Mesenchymal stem cell (in vitro differentiated cells and primary cell): ENCODE data around the gene POLRMT.

ENCODE experiments used
- DNase-seq: peaks from one replicate; pipeline ENCODE4 v3.0.0-alpha.2; 2013
- H2AFZ ChIP-seq: one replicate; pipeline ENCODE4 v1.6.1; 2013; ENCODE audit warnings: low read depth, mild to moderate bottlenecking, control low read depth, inconsistent platforms, low read length, moderate library complexity
- H2AK5ac ChIP-seq: 2 replicates; pipeline ENCODE4 v1.6.1; 2013; ENCODE audit warnings: low read length, moderate library complexity, mild to moderate bottlenecking, inconsistent platforms; ENCODE audit not compliant: severe bottlenecking
- H2BK120ac ChIP-seq: one replicate; pipeline ENCODE4 v1.6.1; 2013; ENCODE audit warnings: low read depth, mild to moderate bottlenecking, inconsistent platforms, low read length, moderate library complexity
- H2BK12ac ChIP-seq, 2 experiments: one replicate each; pipeline ENCODE4 v1.6.1; 2013; ENCODE audit warnings: inconsistent platforms in 2 of 2, low read length in 2 of 2, mild to moderate bottlenecking in 2 of 2, moderate library complexity in 2 of 2, control low read depth in 1 of 2
- H2BK15ac ChIP-seq: one replicate; pipeline ENCODE4 v1.6.1; 2013; ENCODE audit warnings: mild to moderate bottlenecking, low read depth, inconsistent platforms; ENCODE audit not compliant: poor library complexity, severe bottlenecking
- H2BK5ac ChIP-seq: 2 replicates; pipeline ENCODE4 v1.6.1; 2013; ENCODE audit warnings: low read depth, mild to moderate bottlenecking, low read length, control low read depth, inconsistent platforms; ENCODE audit not compliant: poor library complexity, severe bottlenecking
- H3K14ac ChIP-seq, 2 experiments: one replicate each; pipeline ENCODE4 v1.6.1; 2013; ENCODE audit warnings: inconsistent platforms in 2 of 2, low read length in 2 of 2, control low read depth in 1 of 2, mild to moderate bottlenecking in 1 of 2, moderate library complexity in 1 of 2
- H3K18ac ChIP-seq, 2 experiments: one replicate each; pipeline ENCODE4 v1.6.1; 2013; ENCODE audit warnings: inconsistent platforms in 2 of 2, low read length in 2 of 2, control low read depth in 1 of 2, low read depth in 1 of 2, mild to moderate bottlenecking in 1 of 2
- H3K23ac ChIP-seq, 2 experiments: one replicate each; pipeline ENCODE4 v1.6.1; 2013; ENCODE audit warnings: inconsistent platforms in 2 of 2, low read length in 2 of 2, mild to moderate bottlenecking in 2 of 2, moderate library complexity in 2 of 2, control low read depth in 1 of 2
- H3K27ac ChIP-seq: 2 replicates; pipeline ENCODE4 v1.5.1; 2013; ENCODE audit warnings: mild to moderate bottlenecking, moderate library complexity, low read length, control low read depth, inconsistent platforms; ENCODE audit not compliant: poor library complexity, severe bottlenecking
- H3K27me3 ChIP-seq, 2 experiments: 2 replicates each; pipeline versions ENCODE4 v1.6.1 to v1.7.0; 2013; ENCODE audit warnings: low read length in 2 of 2, mild to moderate bottlenecking in 2 of 2, moderate library complexity in 2 of 2, control low read depth in 1 of 2, inconsistent platforms in 1 of 2; ENCODE audit not compliant: control insufficient read depth in 1 of 2, insufficient read depth in 1 of 2
- H3K36me3 ChIP-seq, 2 experiments: 2 replicates each; pipeline versions ENCODE4 v1.6.1 to v1.7.0; 2013; ENCODE audit warnings: low read length in 2 of 2, control low read depth in 1 of 2, inconsistent platforms in 1 of 2, low read depth in 1 of 2, mild to moderate bottlenecking in 1 of 2; ENCODE audit not compliant: insufficient read depth in 2 of 2, control insufficient read depth in 1 of 2
- H3K4ac ChIP-seq, 2 experiments: one replicate each; pipeline ENCODE4 v1.6.1; 2013; ENCODE audit warnings: inconsistent platforms in 2 of 2, low read length in 2 of 2, mild to moderate bottlenecking in 2 of 2, moderate library complexity in 2 of 2, control low read depth in 1 of 2, low read depth in 1 of 2
- H3K4me1 ChIP-seq: 2 replicates; pipeline ENCODE4 v1.6.1; 2013; ENCODE audit warnings: low read depth, low read length, control low read depth; ENCODE audit not compliant: control insufficient read depth, insufficient read depth
- H3K4me2 ChIP-seq: 2 replicates; pipeline ENCODE4 v1.6.1; 2013; ENCODE audit warnings: low read length, mild to moderate bottlenecking, inconsistent platforms; ENCODE audit not compliant: poor library complexity, severe bottlenecking
- H3K4me3 ChIP-seq, 2 experiments: 2 replicates each; pipeline versions ENCODE4 v1.5.1 to v1.7.0; 2013; ENCODE audit warnings: low read length in 2 of 2, mild to moderate bottlenecking in 2 of 2, control low read depth in 1 of 2, low read depth in 1 of 2; ENCODE audit not compliant: insufficient read depth in 1 of 2
- H3K79me1 ChIP-seq: replicated peaks from 2 replicates; pipeline ENCODE4 v1.6.1; 2013; ENCODE audit warnings: mild to moderate bottlenecking, control low read depth, low read length, inconsistent platforms; ENCODE audit not compliant: poor library complexity, severe bottlenecking
- H3K9ac ChIP-seq: 2 replicates; pipeline ENCODE4 v1.7.0; 2013; ENCODE audit warnings: mild to moderate bottlenecking, low read length, moderate library complexity
- H3K9me3 ChIP-seq: 2 replicates; pipeline ENCODE4 v1.7.0; 2013; ENCODE audit warnings: mild to moderate bottlenecking, low read length; ENCODE audit not compliant: control insufficient read depth
- H4K8ac ChIP-seq: one replicate; pipeline ENCODE4 v1.6.1; 2013; ENCODE audit warnings: inconsistent platforms, mild to moderate bottlenecking, low read length, moderate library complexity
- H4K91ac ChIP-seq: one replicate; pipeline ENCODE4 v1.6.1; 2013; ENCODE audit warnings: mild to moderate bottlenecking, low read length, inconsistent platforms
- WGBS: methylation state at CpG from one replicate; pipeline ENCODE4 v1.1.7; 2013; ENCODE audit warnings: mixed read lengths; 5-methylcytosine and 5-hydroxymethylcytosine counted together

Gene POLRMT

GRCh38 chr19:593055-593454 is 40.3 kb downstream of the POLRMT start:
- no peak overlapping the region for H3K14ac ChIP-seq
- peaks cover 19% of the 10 kb centered on the region for H3K79me1 ChIP-seq
- H3K9ac ChIP-seq, result no peak overlapping the region
- no peak overlapping the region for H3K4me2 ChIP-seq
- H4K8ac ChIP-seq, result no peak overlapping the region
- no peak overlapping the region for H2BK15ac ChIP-seq
- no peak overlapping the region for H3K23ac ChIP-seq
- H3K4ac ChIP-seq, result no peak overlapping the region
- H3K36me3 ChIP-seq, result peaks cover 0 to 5% of the 10 kb centered on the region in 2 experiments
- H3K18ac ChIP-seq, result no peak overlapping the region
- no peak overlapping the region for H2BK12ac ChIP-seq
- 90% methylated on average over 18 of the region's 18 CpGs for WGBS
- H3K9me3 ChIP-seq, result no peaks in the 10 kb centered on the region
- H4K91ac ChIP-seq, result no peak overlapping the region
- peaks cover 14 to 76% of the 10 kb centered on the region in 2 experiments for H3K27me3 ChIP-seq
- H3K4me3 ChIP-seq, result no peak overlapping the region
- DNase-seq, result no peak
- no peak overlapping the region for H3K27ac ChIP-seq
- peaks cover 37% of the 10 kb centered on the region for H3K4me1 ChIP-seq
- no peak overlapping the region for H2BK5ac ChIP-seq
- no peak overlapping the region for H2AK5ac ChIP-seq
- H2AFZ ChIP-seq, result no peak overlapping the region
- no peak overlapping the region for H2BK120ac ChIP-seq

DNA sequence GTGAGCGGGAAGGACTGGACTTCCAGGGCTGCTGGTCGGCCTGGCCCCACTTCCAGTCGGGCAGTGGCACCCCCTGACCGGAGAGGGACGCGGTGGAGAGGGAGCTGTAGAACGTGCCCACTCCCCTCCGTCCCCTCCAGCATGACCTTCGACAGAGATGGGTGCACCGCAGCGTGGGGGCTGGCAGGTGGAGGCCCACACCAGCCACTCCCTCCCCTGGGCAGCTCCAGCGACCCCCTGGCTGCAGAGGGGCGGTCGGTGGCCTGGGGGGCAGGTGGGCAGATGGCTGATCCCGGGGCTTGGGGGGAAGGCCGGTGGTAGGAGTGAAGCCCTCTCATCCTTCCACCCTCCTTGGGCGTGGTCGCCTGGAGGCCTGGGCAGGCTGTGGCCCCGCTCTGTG is 41.2 kb downstream of the POLRMT start:
- Histone ChIP-seq H2BK5ac (no peak overlapping the region), H3K36me3 (peaks cover 0 to 5% of the 10 kb centered on the region in 2 experiments), H3K4me1 (peaks cover 41% of the 10 kb centered on the region), H4K8ac (no peak overlapping the region), H3K27ac (no peak overlapping the region), H2BK15ac (no peak overlapping the region), H3K23ac (no peak overlapping the region), H3K14ac (no peak overlapping the region), H4K91ac (no peak overlapping the region), H3K4me3 (no peak overlapping the region), H3K18ac (no peak overlapping the region), H3K9me3 (no peaks in the 10 kb centered on the region), H3K4ac (no peak overlapping the region), H3K27me3 (peaks cover 14 to 75% of the 10 kb centered on the region in 2 experiments), H3K9ac (no peak overlapping the region), H2AK5ac (no peak overlapping the region), H3K4me2 (no peak overlapping the region), H2BK12ac (no peak overlapping the region), H2AFZ (no peak overlapping the region), H2BK120ac (no peak overlapping the region), H3K79me1 (peaks cover 14% of the 10 kb centered on the region)
- DNase-seq, result no peak
- 86% methylated on average over 17 of the region's 19 CpGs for WGBS

DNA sequence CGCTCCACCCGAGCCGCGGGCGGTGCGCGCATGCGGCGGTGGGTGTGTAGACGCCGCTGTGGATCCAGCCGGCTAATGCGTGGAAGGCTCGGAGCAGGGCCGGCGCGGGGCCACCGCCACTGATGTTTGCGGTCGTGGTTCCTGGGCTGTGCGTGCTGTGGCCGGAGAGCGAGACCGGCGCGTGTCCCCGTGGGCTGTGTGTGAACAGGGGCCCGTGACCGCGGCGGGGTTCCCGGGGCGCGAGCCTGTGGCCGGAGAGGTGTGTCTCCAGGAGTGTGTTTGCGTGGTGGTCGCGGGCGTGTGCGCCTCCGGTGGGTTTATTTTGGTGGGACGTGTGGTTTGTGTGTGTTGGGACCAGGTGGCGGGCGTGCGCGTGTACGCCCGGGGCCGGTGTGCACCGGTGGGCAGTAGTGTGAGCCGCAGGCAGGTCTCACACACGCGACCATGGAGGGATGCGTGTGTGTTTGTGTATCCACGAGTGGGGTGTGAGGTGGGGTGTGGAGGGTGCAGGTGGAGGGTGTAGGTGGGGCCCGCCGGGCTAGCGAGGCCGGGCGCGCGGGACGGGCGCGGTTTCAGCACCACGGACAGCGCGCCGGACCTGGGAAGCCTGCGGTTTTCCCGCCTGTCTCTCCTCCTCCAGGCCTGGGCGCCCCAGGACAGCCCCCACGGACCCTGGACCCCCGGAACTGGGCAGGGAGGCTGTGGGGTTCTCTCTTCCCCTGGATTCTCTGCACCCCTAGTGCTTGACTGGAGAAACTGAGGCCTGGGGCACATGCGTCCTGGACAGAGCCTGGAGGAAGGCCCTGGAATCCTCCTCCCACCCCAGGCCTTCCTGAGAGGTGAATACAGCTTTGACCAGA is 42.0 kb downstream of the POLRMT start:
- Histone ChIP-seq H3K18ac (no peak overlapping the region), H3K4ac (no peak overlapping the region), H3K27ac (no peak overlapping the region), H3K27me3 (peaks cover 14 to 67% of the 10 kb centered on the region in 2 experiments), H2AK5ac (no peak overlapping the region), H4K8ac (no peak overlapping the region), H3K4me2 (peak overlapping the region; percentile 66), H2BK120ac (no peak overlapping the region), H3K4me3 (peak overlapping the region in 1 of 2 experiments; percentile 40), H3K79me1 (peaks cover 10% of the 10 kb centered on the region), H3K23ac (no peak overlapping the region), H2BK12ac (no peak overlapping the region), H3K14ac (no peak overlapping the region), H3K9me3 (no peaks in the 10 kb centered on the region), H3K4me1 (peaks cover 47% of the 10 kb centered on the region), H2AFZ (no peak overlapping the region), H2BK15ac (no peak overlapping the region), H2BK5ac (no peak overlapping the region), H4K91ac (no peak overlapping the region), H3K9ac (no peak overlapping the region), H3K36me3 (peaks cover 0 to 5% of the 10 kb centered on the region in 2 experiments)
- DNase-seq, result no peak
- WGBS, result 33% methylated on average over 52 of the region's 75 CpGs

GRCh38 chr19:590750-591098 is 42.6 kb downstream of the POLRMT start:
- Histone ChIP-seq H3K4me1 (peaks cover 52% of the 10 kb centered on the region), H2BK120ac (no peak overlapping the region), H3K9me3 (no peaks in the 10 kb centered on the region), H3K4ac (no peak overlapping the region), H2BK12ac (no peak overlapping the region), H2AFZ (no peak overlapping the region), H3K27me3 (peaks cover 14 to 61% of the 10 kb centered on the region in 2 experiments), H3K4me2 (peak overlapping the region; percentile 66), H3K79me1 (peaks cover 10% of the 10 kb centered on the region), H2BK5ac (no peak overlapping the region), H3K36me3 (peaks cover 0 to 5% of the 10 kb centered on the region in 2 experiments), H2BK15ac (no peak overlapping the region), H3K27ac (no peak overlapping the region), H3K23ac (no peak overlapping the region), H3K9ac (no peak overlapping the region), H2AK5ac (no peak overlapping the region), H3K14ac (no peak overlapping the region), H4K8ac (no peak overlapping the region), H3K18ac (no peak overlapping the region), H4K91ac (no peak overlapping the region), H3K4me3 (peak overlapping the region in 1 of 2 experiments; percentile 40)
- 18% methylated on average over 17 of the region's 41 CpGs for WGBS
- no peak for DNase-seq
